Measurements from ENCODE around the gene PRKG2. TPM values are rescaled to one million over a fixed set of nuclear protein-coding genes. Genes with fewer than 3 reads are reported as not detected.

The PRKG2 gene
- total RNA-seq, 4 donors from 2014 or later, result 8.2 to 16.0 (median 9.0) TPM; not detected in 1

GRCh38 chr4:81084634-81085033, 130.4 kb downstream of the PRKG2 start:
- Histone ChIP-seq H3K9me3 (no peaks in the 10 kb centered on the region), H3K36me3 (no peaks in the 10 kb centered on the region), H3K4me1 (no peaks in the 10 kb centered on the region), H3K27me3 (no peaks in the 10 kb centered on the region), H3K27ac (no peak overlapping the region), H3K4me3 (no peak overlapping the region)
- intact Hi-C loops (cut with DNase I; ENCODE audit: low total_unique reads) (no loop called here), in situ Hi-C loops (cut with MboI; ENCODE audit: low pct_ligation_motif_present in 1 of 4, low pct_unique_long_range_greater_than_20kb in 1 of 4, low sequenced_read_pairs in 3 of 4) (loop anchor here in 1 of 4 donors (10.0 kb wide), 1 partner anchor 250 kb away; no protein-coding TSS in a partner anchor)
- no peak for DNase-seq
- TF ChIP-seq CTCF (IDR thresholded peaks at IDR 0.05) (no peak), POLR2A (IDR thresholded peaks at IDR 0.05) (no peak), EP300 (IDR thresholded peaks at IDR 0.05; ENCODE audit: low read depth) (no peak), POLR2AphosphoS5 (IDR thresholded peaks at IDR 0.05) (no peak)
- WGBS, 2 donors (ENCODE audit: low coverage in 1 of 2), result 54% methylated on average over 3 of the region's 3 CpGs; no CpG with 5 or more reads in 1 of the 2 donors

GRCh38 chr4:81084029-81084428, 131.0 kb downstream of the PRKG2 start:
- H3K4me1 ChIP-seq, result no peaks in the 10 kb centered on the region
- DNase-seq, result no peak
- no peak overlapping the region for H3K27ac ChIP-seq
- no peak overlapping the region for H3K4me3 ChIP-seq
- no peaks in the 10 kb centered on the region for H3K27me3 ChIP-seq
- H3K36me3 ChIP-seq, result no peaks in the 10 kb centered on the region
- TF ChIP-seq POLR2AphosphoS5 (IDR thresholded peaks at IDR 0.05) (no peak), EP300 (IDR thresholded peaks at IDR 0.05; ENCODE audit: low read depth) (no peak), CTCF (IDR thresholded peaks at IDR 0.05) (peak in 4 of 5 experiments; percentile 42 to 69 (median 48))
- in situ Hi-C loops (cut with MboI; ENCODE audit: low pct_ligation_motif_present in 1 of 4, low pct_unique_long_range_greater_than_20kb in 1 of 4, low sequenced_read_pairs in 3 of 4), result loop anchor here in 1 of 4 donors (10.0 kb wide), 1 partner anchor 251 kb away; no protein-coding TSS in a partner anchor
- intact Hi-C loops (cut with DNase I; ENCODE audit: low total_unique reads), result no loop called here
- no peaks in the 10 kb centered on the region for H3K9me3 ChIP-seq

GRCh38 chr4:81081156-81081555, 133.9 kb downstream of the PRKG2 start:
- Histone ChIP-seq H3K9me3 (no peaks in the 10 kb centered on the region), H3K4me3 (no peak overlapping the region), H3K4me1 (no peaks in the 10 kb centered on the region), H3K27me3 (no peaks in the 10 kb centered on the region), H3K36me3 (no peaks in the 10 kb centered on the region), H3K27ac (no peak overlapping the region)
- DNase-seq, result peak; percentile 8
- TF ChIP-seq CTCF (IDR thresholded peaks at IDR 0.05), result no peak
- no peak for TF ChIP-seq POLR2A (IDR thresholded peaks at IDR 0.05)
- TF ChIP-seq POLR2AphosphoS5 (IDR thresholded peaks at IDR 0.05), result no peak
- TF ChIP-seq EP300 (IDR thresholded peaks at IDR 0.05; ENCODE audit: low read depth), result no peak
- WGBS, 2 donors (ENCODE audit: low coverage in 1 of 2), result 96% methylated on average over 5 of the region's 5 CpGs; no CpG with 5 or more reads in 1 of the 2 donors
- intact Hi-C loops (cut with DNase I; ENCODE audit: low total_unique reads), result no loop called here
- in situ Hi-C loops (cut with MboI; ENCODE audit: low pct_ligation_motif_present in 1 of 4, low pct_unique_long_range_greater_than_20kb in 1 of 4, low sequenced_read_pairs in 3 of 4), result loop anchor here in 1 of 4 donors (10.0 kb wide), 1 partner anchor 254 kb away; no protein-coding TSS in a partner anchor

- in situ Hi-C loops (cut with MboI; ENCODE audit: low pct_ligation_motif_present in 1 of 4, low pct_unique_long_range_greater_than_20kb in 1 of 4, low sequenced_read_pairs in 3 of 4) (loop anchor here in 1 of 4 donors (10.0 kb wide), 1 partner anchor 284 kb away; no protein-coding TSS in a partner anchor), intact Hi-C loops (cut with DNase I; ENCODE audit: low total_unique reads) (no loop called here)
- H3K4me3 ChIP-seq, result no peak overlapping the region
Measured at GRCh38 chr4:81071013-81071412, 144.0 kb downstream of the PRKG2 start.

More at GRCh38 chr4:81071013-81071412, 144.0 kb downstream of the PRKG2 start:
- Histone ChIP-seq H3K27ac (no peak overlapping the region), H3K27me3 (no peaks in the 10 kb centered on the region), H3K4me1 (no peaks in the 10 kb centered on the region), H3K9me3 (no peaks in the 10 kb centered on the region), H3K36me3 (no peaks in the 10 kb centered on the region)
- TF ChIP-seq POLR2AphosphoS5 (IDR thresholded peaks at IDR 0.05) (no peak), CTCF (IDR thresholded peaks at IDR 0.05) (no peak), EP300 (IDR thresholded peaks at IDR 0.05; ENCODE audit: low read depth) (no peak)
- DNase-seq, result no peak
- WGBS, 2 donors (ENCODE audit: low coverage in 1 of 2), result 50 to 63% methylated on average over 2 of the region's 2 CpGs

All from transverse colon (tissue), 4 donors.